NCI-H2227 (cell line): ENCODE measurements around the gene C6orf62.
A peak's percentile ranks its signal among the peaks of the same experiment; 100 is the strongest.
"Not testable (repeated sequence)": the region's sequence is repeated elsewhere in the genome, so short reads cannot be mapped to it uniquely, and the experiment has no call there.

Experiments
- DNase-seq: peaks from one replicate; lab custom pipeline; 2025; ENCODE audit not compliant: unreplicated experiment; lab: John Stamatoyannopoulos, UW

The C6orf62 gene

DNA sequence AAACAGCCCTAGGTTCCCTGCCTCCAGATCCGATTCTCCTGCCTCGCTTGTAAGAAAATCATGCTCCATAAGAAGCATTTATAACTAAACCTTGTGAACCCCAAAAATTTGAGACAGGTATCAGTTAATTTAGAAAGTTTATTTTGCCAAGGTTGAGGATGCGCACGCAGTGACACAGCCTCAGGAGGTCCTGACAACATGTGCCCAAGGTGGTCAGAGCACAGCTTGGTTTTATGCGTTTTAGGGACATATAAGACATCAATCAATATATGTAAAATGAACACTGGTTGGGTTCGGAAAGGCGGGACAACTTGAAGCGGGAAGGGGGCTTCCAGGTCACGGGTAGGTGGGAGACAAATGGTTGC is 50.0 kb downstream of the C6orf62 start:
- DNase-seq: no peak

DNA sequence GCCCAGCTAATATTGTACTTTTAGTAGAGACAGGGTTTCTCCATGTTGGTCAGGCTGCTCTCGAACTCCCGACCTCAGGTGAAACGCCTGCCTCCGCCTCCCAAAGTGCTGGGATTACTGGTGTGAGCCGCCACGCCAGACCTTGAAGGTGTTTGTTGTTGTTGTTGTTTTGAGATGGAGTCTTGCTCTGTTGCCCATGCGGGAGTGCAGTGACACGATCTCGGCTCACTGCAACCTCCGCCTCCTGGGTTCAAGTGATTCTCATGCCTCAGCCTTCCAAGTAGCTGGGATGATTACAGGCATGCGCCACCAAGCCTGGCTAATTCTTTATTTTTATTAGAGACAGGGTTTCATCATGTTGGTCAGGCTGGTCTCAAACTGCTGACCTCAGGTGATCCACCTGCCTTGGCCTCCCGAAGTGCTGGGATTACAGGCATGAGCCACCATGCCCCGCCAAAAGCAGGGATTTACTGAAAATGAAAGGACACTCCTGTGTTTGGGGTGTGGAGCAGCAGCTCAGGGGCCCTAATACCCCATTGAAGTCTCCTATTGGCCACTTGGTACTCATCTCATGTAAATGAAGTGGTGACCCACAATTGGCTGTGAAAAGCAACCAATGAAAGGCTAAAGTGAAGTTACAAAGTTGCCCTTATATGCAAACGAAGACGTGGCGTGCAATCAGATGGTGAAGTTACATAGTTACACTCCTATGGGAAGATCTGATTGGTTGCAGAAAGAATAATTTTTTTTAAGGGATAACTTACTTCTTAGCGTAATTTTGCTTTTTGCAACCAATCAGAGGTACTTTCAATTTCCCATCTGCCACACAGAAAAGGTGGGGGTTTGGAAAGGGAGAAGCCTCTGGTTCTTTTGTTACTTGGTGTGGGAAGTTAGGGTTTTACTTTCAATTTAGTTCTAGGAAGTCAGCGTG is 50.6 kb downstream of the C6orf62 start:
- DNase-seq: not testable (repeated sequence)

DNA sequence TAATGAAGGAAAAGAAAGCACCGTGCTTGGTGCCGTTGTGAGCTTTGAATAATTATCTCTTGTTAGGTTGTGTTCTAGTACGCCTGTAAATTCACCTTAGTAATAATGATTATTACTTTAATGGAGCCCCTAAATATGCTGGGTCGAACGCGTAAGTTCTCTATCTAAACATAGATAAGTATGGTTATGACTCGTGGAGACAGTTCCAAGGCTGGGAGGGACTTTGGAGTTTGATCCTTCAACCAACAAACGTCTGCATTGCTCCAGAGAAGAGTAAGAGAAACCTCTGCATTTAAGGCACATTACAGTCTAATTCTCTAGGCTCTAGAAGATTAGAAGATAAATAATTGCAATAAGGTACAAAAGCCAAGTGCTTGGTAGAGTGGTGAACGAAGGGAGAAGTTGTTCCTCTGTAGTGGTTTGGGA is 51.6 kb downstream of the C6orf62 start:
- DNase-seq: peak; percentile 19

DNA sequence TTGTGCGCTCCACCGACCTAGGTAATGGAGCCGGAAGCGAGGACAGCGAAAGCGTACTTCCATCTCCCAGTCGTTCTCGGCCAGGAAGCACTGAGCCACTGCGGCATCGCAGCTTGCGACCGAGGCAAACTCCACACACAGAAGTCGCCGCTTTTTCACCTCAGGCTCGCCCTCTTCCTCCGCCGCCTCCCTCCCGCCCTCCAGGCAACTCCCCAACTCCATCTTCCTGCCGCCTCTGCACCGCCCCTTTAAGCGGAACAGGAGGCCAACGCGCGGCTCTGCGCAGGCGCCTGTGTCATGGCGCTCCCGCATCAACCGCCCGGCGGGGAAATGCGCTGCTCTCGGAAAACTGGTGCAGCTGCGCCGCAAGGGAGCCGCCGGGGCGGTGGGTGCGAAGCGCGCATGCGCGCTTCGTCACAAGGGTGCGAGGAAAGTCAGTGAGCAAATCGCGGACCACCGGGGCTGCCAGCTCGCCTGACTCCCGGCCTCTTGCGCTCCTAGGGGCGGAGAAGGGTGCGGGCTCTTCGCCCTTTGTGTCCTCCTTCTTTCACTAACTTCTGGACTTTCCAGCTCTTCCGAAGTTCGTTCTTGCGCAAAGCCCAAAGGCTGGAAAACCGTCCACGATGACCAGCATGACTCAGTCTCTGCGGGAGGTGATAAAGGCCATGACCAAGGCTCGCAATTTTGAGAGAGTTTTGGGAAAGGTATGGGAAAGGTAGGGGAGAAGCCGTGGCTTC is 52.1 kb downstream of the C6orf62 start, which contains the start of the genes ACOT13 and TDP2:
Gene ACOT13 (plus strand): TSS at position 437 of the 737 bp plus-strand sequence. CDS start 187 bp downstream, at position 624.
Gene TDP2 (minus strand): TSS at position 259 of the 737 bp plus-strand sequence. CDS start 37 bp downstream, at position 222.
- DNase-seq: peak; percentile 99

DNA sequence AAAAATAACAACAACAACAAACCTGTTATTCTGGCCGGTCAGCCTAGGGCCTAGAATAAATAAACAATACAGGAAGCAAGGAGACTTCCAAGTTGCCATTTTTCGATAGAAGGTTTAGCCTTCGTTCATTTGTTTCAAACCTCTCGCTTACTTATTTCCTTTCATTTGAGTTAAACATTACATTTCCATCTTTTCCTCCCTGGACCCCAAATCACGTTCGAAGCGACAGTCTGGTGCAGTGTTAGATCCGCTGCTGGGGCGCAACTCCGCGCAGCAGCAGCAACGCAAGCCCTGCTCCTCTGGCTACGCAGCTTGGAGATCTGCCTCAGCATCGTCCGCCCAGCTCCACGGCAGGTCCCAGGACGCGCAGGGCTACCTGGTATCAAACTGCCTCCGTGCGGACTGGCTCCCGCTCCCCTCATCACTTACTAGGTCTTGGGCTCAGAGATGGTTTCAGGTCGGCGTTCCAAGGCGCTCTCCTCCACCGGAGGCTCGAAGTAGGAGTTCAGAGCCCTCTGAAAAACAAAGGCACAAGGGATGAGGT is 52.8 kb downstream of the C6orf62 start:
- DNase-seq: peak; percentile 72

DNA sequence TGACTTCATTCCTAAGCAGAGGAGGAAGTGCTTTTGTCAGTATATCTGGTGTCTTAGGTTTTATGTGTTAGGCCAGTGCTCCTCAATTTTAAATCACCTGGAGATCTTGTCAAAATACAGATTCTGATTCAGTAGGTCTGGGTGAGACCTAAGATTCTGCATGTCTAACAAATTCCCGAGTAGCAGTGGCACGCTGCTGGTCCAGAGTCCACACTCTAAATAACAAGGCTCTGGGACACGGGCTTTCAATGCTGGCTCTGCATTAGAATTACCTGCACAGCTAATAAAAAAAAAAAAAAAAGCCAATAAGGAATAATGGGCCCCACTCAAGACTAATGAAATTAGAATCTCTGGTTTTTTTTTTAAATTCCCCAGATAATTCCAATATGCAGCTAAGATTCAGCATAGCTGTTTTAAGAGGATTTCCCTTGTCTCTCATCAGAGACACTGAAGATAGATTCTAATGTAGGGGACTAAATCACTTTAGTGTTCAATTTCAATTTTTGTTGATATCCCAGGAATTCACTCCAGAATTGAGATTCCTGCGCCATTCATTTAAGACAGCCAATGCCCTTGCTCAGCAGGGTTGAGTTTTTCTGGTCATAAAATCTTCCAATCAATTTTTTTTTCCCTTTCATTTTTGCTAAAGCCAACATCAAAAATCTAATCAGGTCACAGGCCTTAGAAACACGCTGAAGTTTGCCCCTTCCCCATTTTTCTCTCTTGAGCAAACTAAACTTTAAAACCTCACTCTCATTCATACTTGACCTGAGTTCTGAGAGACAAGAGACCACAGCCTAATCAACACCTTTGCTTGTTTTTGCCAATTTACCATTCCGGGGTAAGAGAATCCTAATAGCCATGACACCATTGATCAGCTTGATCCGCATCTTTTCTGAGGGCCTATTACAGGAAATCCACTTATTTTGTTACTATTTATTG is 54.6 kb downstream of the C6orf62 start:
- DNase-seq: no peak

DNA sequence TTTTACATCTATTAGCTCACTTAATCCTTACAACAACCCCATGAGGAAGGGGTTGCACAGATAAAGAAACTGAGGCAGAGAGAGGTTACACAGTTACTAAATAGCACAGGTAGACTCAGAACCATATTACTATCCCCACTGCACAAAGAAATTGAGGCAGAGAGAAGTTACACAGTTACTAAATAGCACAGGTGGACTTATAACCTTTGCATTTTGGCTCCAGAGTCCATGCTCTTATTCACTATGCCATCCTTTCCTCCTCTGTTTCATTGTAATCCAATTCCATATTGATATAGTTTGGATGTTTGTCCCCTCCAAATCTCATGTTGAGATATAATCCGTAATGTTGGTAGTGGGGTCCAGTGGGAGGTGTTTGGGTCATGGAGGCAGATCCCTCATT is 55.8 kb downstream of the C6orf62 start:
- DNase-seq: no peak

DNA sequence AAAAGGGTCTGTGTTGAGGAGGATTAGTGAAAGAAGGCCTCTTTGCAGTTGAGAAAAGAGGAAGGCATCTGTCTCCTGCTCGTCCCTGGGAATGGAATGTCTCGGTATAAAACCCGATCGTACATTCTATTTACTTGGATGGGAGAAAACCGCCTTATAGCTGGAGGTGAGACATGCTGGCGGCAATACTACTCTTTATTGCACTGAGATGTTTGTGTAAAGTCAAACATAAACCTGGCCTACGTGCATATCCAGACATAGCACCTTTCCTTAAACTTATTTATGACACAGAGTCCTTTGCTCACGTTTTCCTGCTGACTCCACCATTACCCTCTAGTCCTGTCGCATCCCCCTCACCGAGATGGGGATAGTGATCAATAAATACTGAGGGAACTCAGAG is 56.7 kb downstream of the C6orf62 start:
- DNase-seq: no peak

DNA sequence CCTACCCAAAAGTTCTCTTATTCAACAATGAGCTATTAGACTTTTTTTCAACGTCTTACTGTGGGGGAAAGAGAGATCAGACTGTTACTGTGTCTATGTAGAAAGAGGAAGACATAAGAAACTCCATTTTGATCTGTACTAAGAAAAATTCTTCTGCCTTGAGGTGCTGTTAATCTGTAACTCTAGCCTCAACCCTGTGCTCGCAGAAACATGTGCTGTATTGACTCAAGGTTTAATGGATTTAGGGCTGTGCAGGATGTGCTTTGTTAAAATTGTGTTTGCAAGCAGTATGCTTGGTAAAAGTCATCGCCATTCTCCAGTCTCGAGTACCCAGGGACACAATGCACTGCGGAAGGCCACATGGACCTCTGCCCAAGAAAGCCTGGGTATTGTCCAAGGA is 57.2 kb downstream of the C6orf62 start:
- not testable (repeated sequence) for DNase-seq

DNA sequence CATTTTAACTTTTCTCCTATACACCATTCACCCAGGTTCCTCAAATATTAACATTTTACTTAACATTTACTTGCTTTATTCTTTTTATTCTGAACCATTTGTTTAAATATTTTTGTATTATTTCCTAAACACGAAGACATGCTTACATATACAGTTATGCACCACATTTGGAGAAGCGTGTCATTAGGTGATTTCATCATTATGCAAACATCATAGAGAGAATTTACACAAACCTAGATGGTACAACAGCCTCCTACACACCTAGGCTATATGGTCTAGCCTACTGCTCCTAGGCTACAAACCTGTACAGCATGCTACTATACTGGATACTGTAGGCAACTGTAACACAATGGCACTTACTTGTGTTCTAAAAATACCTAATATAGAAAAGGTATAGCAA is 58.8 kb downstream of the C6orf62 start:
- DNase-seq: no peak

DNA sequence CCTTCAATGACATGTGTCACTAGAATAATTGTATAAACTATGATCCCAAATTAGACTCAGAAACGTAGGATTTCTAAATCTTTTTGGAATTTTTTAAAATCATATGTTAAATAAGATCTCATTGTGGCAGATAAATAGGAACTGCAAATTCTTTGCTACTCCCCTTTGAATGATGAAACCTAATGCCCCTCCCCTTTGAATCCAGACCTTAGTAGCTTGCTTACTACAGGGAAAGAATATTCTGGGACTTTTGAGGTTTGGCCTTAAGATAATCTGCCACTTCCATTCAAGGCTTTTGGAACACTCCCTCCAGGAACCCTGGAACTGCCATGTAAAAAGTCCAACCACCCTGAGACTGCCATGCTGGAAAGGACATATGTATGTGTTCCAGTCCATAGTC is 59.4 kb downstream of the C6orf62 start:
- no peak for DNase-seq

DNA sequence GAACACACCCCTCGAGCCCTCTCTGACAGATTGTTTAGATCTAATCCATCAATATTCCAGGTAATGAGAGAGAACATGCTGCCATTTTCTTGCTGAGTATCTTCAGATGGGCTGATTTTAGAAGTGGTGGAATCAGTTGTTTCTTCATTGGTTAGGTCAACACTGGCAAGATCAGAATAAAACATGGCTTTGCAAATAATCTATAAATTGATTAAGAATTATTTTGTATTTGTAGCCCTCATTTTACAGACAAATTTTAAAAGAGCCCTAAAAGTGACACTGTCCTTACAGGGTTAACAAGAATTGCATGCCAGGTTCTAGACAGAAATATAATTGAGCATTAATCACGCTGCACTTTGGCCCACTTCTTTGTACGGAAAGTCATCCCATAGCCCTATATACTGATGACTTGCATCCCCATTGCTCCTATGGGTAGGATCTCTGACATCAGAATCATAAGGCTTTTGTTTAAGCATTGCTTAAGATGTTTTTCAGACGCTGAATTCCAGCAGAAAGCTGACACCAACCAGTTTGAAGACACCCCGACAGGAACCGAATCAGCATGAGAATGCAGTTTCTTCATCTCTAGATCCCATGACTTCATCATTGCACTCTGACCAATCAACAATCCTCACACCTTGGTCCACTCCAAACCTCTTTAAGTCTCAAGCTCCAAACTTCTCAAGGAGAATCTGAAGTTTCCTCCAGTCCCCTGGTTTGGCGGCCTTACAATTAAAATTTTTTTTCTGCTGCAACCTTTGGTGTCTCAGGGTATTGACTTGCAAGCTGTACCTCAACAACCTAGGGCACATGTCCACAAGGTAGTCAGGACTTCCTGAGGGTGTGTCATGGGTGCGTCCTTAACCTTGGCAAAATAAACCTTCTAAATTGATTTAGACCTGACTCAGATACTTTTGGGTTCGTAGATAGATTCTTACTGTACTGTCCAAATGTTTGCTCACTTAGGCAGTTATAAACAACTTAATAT is 60.1 kb downstream of the C6orf62 start:
- no peak for DNase-seq

DNA sequence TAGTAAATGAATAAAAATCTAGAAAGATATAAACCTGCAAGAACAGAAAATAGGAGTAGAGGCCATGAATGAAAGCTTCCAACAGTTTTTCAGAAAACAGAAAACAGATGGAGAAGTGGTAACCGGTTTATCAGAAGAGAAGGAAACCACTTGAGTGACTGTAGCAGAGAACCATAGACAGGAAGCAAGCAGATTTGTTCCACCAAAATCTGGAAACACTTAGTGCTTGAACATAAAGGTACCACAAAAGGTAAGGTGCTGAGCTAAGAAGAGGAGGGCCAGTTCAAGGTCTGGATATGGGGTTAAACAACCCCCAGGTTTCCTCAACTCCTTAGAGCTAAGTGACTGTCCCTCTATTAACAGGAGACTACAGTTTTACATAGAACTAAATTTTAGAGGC is 63.7 kb downstream of the C6orf62 start:
- DNase-seq: no peak
